LNCaP clone FGC (cell line): ENCODE measurements around the gene HTATIP2.
"Not testable (repeated sequence)": the region's sequence is repeated elsewhere in the genome, so short reads cannot be mapped to it uniquely, and the experiment has no call there.

Source experiments
- DNase-seq: peaks from one replicate; pipeline ENCODE4 v3.0.0-alpha.2; 2011; ENCODE audit warnings: low read depth
- H3K4me3 ChIP-seq: 2 replicates; pipeline ENCODE4 v1.5.1; 2011; ENCODE audit warnings: mild to moderate bottlenecking, low read depth, low read length, control low read depth
- CTCF ChIP-seq: IDR thresholded peaks from 2 replicates; pipeline ENCODE4 v1.5.1; 2012; ENCODE audit warnings: mild to moderate bottlenecking; ENCODE audit not compliant: control insufficient read depth, insufficient read depth; ENCODE audit errors: extremely low read depth

The HTATIP2 gene

GRCh38 chr11:20360650-20361049, 2.9 kb upstream of the HTATIP2 start:
- H3K4me3 ChIP-seq = no peak overlapping the region
- TF ChIP-seq CTCF = no peak
- DNase-seq = no peak

GRCh38 chr11:20362481-20362880, 1.0 kb upstream of the HTATIP2 start:
- H3K4me3 ChIP-seq = no peak overlapping the region
- no peak for DNase-seq
- TF ChIP-seq CTCF = no peak

- no peak for TF ChIP-seq CTCF
- no peak overlapping the region; the same call in 1 of the 2 replicates for H3K4me3 ChIP-seq
- no peak for DNase-seq
Observed at GRCh38 chr11:20363149-20363499, 390 bp upstream of the HTATIP2 start.

- DNase-seq = no peak
- no peak for TF ChIP-seq CTCF
- no peak overlapping the region for H3K4me3 ChIP-seq
Observed at GRCh38 chr11:20364341-20364792, 853 bp downstream of the HTATIP2 start.

- H3K4me3 ChIP-seq, DNase-seq: not testable (repeated sequence)
Observed at GRCh38 chr11:20365465-20365864, 2.0 kb downstream of the HTATIP2 start.

GRCh38 chr11:20367313-20367948, 3.9 kb downstream of the HTATIP2 start:
- H3K4me3 ChIP-seq = no peak overlapping the region
- TF ChIP-seq CTCF = no peak
- no peak for DNase-seq

GRCh38 chr11:20368438-20368837, 4.9 kb downstream of the HTATIP2 start:
- H3K4me3 ChIP-seq = no peak overlapping the region
- no peak for TF ChIP-seq CTCF
- DNase-seq = no peak

- TF ChIP-seq CTCF = no peak
- H3K4me3 ChIP-seq = no peak overlapping the region
- no peak for DNase-seq
Observed at GRCh38 chr11:20369826-20370225, 6.3 kb downstream of the HTATIP2 start.
